GM12875 (cell line): Measurements from ENCODE around the gene ATP9A.
"Not testable (repeated sequence)": the region's sequence is repeated elsewhere in the genome, so short reads cannot be mapped to it uniquely, and the experiment has no call there.

Source experiments
- H3K4me3 ChIP-seq: one replicate; pipeline ENCODE4 v1.5.1; 2011; ENCODE audit warnings: low read depth, low read length, control low read depth
- CTCF ChIP-seq: IDR thresholded peaks from 2 replicates; pipeline ENCODE4 v1.5.1; 2011; ENCODE audit warnings: low read depth, mild to moderate bottlenecking, control low read depth, inconsistent platforms, low read length, moderate library complexity, borderline replicate concordance; ENCODE audit not compliant: insufficient read depth

Gene ATP9A

GRCh38 chr20:51731731-51732095 is 36.5 kb downstream of the ATP9A start:
- no peak for TF ChIP-seq CTCF
- H3K4me3 ChIP-seq: no peak overlapping the region

GRCh38 chr20:51729771-51730170 is 38.4 kb downstream of the ATP9A start:
- no peak for TF ChIP-seq CTCF

GRCh38 chr20:51728737-51729136 is 39.5 kb downstream of the ATP9A start:
- no peak overlapping the region for H3K4me3 ChIP-seq
- no peak for TF ChIP-seq CTCF

More at GRCh38 chr20:51729771-51730170, 38.4 kb downstream of the ATP9A start:
- no peak overlapping the region for H3K4me3 ChIP-seq

GRCh38 chr20:51727872-51728271 is 40.3 kb downstream of the ATP9A start:
- no peak overlapping the region for H3K4me3 ChIP-seq
- no peak for TF ChIP-seq CTCF

- no peak overlapping the region for H3K4me3 ChIP-seq
- no peak for TF ChIP-seq CTCF
These were observed 42.5 kb downstream of the ATP9A start for GRCh38 chr20:51725584-51726176.

- H3K4me3 ChIP-seq: not testable (repeated sequence)
These were observed 45.2 kb downstream of the ATP9A start for GRCh38 chr20:51723026-51723425.

GRCh38 chr20:51722246-51722645 is 45.9 kb downstream of the ATP9A start:
- not testable (repeated sequence) for H3K4me3 ChIP-seq

- H3K4me3 ChIP-seq: no peak overlapping the region
- TF ChIP-seq CTCF: no peak
These were observed 47.3 kb downstream of the ATP9A start for GRCh38 chr20:51720854-51721253.
